HG02763 (cell line): ENCODE data around the gene KDM4B.

ENCODE experiments used
- ATAC-seq: cut with Tn5 transposase; IDR thresholded peaks from one replicate; pipeline ENCODE4 v1.9.1; 2021; ENCODE audit warnings: mild to moderate bottlenecking, moderate library complexity; ENCODE audit not compliant: unreplicated experiment

KDM4B gene

GRCh38 chr19:5066768-5067167 is 97.9 kb downstream of the KDM4B start:
- ATAC-seq = no peak

GRCh38 chr19:5067678-5068077 is 98.8 kb downstream of the KDM4B start:
- no peak for ATAC-seq

GRCh38 chr19:5068233-5069072 is 99.5 kb downstream of the KDM4B start:
- ATAC-seq = no peak

GRCh38 chr19:5070331-5070730 is 101.4 kb downstream of the KDM4B start:
- no peak for ATAC-seq

- ATAC-seq = no peak
Observed at GRCh38 chr19:5070930-5071329, 102.0 kb downstream of the KDM4B start.

- ATAC-seq = no peak
Observed at GRCh38 chr19:5071579-5071978, 102.7 kb downstream of the KDM4B start.

- no peak for ATAC-seq
Observed at GRCh38 chr19:5072115-5072514, 103.2 kb downstream of the KDM4B start.

GRCh38 chr19:5073153-5073844 is 104.4 kb downstream of the KDM4B start:
- no peak for ATAC-seq

- ATAC-seq = no peak
Observed at GRCh38 chr19:5074407-5074806, 105.5 kb downstream of the KDM4B start.

GRCh38 chr19:5074830-5075394 is 106.0 kb downstream of the KDM4B start:
- ATAC-seq = no peak

- no peak for ATAC-seq
Observed at GRCh38 chr19:5075597-5075996, 106.7 kb downstream of the KDM4B start.

- no peak for ATAC-seq
Observed at GRCh38 chr19:5076440-5077208, 107.7 kb downstream of the KDM4B start.

- ATAC-seq = no peak
Observed at GRCh38 chr19:5077209-5077515, 108.2 kb downstream of the KDM4B start.

GRCh38 chr19:5078182-5078581 is 109.3 kb downstream of the KDM4B start:
- no peak for ATAC-seq

- no peak for ATAC-seq
Observed at GRCh38 chr19:5078666-5079065, 109.8 kb downstream of the KDM4B start.

- no peak for ATAC-seq
Observed at GRCh38 chr19:5079071-5079774, 110.3 kb downstream of the KDM4B start.

GRCh38 chr19:5080030-5080654 is 111.2 kb downstream of the KDM4B start:
- no peak for ATAC-seq

GRCh38 chr19:5080809-5081208 is 111.9 kb downstream of the KDM4B start:
- ATAC-seq = no peak

GRCh38 chr19:5081443-5082161 is 112.7 kb downstream of the KDM4B start:
- no peak for ATAC-seq

- ATAC-seq = no peak
Observed at GRCh38 chr19:5083547-5083965, 114.6 kb downstream of the KDM4B start.
